HG02943 (cell line): ENCODE results near the gene FAM227B.
"Not testable (repeated sequence)": the region's sequence is repeated elsewhere in the genome, so short reads cannot be mapped to it uniquely, and the experiment has no call there.

ENCODE experiments used
- ATAC-seq: cut with Tn5 transposase; IDR thresholded peaks from one replicate; pipeline ENCODE4 v1.9.1; 2021; ENCODE audit warnings: mild to moderate bottlenecking, low read depth, moderate library complexity; ENCODE audit not compliant: unreplicated experiment

Gene FAM227B, protein sequence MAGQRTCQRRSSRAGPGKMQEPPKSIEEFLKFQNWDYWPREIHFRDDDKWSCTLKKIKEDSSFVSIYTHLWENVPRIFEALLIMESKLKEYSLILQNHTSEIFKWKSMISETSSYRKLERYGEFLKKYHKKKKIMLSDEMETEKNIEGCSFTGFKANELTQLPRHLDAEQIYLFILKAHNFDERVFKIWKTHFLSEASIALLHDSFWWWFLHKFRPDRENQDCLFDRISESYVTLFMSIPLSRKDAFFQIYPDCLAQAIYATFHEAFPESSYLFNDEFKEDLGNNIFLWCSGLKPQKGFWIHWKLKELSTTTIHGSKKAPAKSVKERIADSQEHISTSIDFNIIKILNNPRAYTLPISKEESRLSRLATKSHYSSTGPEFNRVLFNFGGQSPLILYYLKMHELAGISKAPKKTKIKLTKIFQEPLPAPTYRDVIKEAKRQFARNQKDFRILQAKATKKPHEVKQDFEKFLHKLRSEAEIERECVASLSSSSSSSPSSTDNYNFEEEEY

DNA sequence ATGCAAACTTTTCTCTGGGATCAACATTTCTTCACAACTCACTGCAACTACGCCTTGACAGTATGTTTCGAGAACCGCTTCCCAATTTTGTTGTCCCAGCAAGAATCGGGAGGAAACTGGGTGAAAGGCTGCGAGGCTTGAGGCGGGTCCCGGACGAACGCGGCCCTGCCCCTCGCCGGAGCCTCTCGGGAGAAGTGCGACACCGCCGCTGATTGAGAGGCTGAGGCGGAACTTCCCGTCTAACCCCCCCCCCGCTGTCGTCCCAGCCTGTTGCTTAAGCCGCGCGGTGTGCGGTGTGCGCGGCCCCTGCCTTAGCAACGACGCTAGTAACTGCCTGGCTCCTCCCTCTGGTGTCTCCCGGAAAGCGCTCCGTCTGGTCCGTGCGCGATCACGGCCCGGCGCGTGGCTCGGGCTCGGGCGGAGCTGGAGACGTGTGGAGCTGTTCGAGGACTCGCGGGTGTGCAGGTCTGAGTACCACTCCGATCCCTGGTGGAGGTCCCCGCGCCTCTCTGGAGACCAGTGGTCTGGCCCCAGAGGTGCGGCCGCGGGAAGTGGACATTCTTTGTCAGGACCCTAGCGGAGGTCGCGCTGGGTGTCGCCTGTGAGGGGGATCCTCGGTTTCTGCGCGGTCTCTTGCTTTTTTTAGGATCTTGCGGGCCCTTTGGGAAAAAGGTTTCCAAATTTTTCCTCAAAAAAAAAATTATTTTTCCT lies at the start of gene FAM227B, which contains the start of gene DTWD1:
Gene FAM227B, minus strand, starts transcription at position 161 of the 711 bp plus-strand sequence. CDS start 5,647 bp downstream, outside the sequence.
Gene DTWD1, plus strand, starts transcription at position 391 of the 711 bp plus-strand sequence. CDS start 4,120 bp downstream, outside the sequence.
- ATAC-seq = peak; percentile 98

- no peak for ATAC-seq
Observed at GRCh38 chr15:49669288-49669687, 48.7 kb upstream of the FAM227B start.

- not testable (repeated sequence) for ATAC-seq
Observed at GRCh38 chr15:49666486-49666885, 45.9 kb upstream of the FAM227B start.

- no peak for ATAC-seq
Observed at GRCh38 chr15:49664716-49665115, 44.1 kb upstream of the FAM227B start.

DNA sequence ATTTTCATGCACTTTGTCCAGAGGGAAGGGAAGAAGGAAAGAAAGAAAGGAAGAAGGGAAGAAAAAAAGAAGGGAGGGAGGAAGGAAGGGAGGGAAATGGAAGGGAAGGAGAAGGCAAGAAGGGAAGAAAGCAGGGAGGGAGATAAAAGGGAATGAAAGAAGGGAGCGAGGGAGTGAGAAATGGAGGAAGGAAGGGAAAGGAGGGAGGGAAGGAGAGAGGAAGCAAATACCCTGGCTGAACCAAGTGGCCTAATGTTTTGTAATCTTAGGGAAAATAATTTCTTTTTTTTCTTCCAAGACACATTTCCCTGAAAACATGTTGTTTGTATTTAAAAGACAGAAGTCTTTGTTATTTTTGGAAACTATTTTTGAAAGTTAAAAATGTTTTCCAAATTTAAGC lies 36.1 kb upstream of the FAM227B start:
- no peak for ATAC-seq

DNA sequence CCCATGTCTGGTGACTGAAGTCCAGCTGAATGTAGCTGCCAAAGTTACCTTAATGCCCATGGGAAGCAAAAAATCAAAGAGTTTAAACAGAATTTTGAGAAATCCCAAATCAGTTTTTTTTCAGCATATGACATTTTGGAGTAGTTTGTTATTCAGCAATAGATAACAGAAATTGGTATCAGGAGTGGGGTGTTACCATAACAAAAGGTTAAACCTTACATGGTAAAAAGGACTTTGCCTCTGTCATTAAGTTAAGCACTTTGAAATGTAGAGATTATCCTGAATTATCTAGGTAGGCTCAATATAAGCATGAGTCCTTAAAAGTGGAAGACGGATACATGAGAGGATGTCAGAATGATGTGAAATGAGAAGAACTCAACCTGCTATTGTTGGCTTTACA lies 32.3 kb upstream of the FAM227B start:
- ATAC-seq = no peak

DNA sequence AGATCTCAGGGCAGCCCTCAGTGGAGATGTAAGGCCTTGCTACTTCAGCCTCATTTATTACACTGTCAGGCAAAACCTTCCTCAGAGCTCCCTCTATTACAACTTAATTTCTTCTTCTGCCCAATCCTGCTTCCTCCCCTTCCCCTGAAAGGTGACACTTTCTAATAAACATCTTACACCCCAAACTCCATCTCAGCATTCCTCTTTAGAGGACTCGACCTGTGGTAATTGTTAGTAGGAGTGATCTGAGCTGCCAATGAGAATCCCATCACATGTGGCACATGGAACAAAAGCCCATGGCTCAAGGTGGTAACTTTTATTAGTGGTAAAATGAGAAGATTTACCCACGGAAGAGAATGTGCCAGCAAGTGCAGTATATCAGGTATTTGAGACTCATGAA lies 30.1 kb upstream of the FAM227B start:
- no peak for ATAC-seq

- ATAC-seq = no peak
Observed at GRCh38 chr15:49649987-49650386, 29.4 kb upstream of the FAM227B start.

- ATAC-seq = no peak
Observed at GRCh38 chr15:49646891-49647290, 26.3 kb upstream of the FAM227B start.

DNA sequence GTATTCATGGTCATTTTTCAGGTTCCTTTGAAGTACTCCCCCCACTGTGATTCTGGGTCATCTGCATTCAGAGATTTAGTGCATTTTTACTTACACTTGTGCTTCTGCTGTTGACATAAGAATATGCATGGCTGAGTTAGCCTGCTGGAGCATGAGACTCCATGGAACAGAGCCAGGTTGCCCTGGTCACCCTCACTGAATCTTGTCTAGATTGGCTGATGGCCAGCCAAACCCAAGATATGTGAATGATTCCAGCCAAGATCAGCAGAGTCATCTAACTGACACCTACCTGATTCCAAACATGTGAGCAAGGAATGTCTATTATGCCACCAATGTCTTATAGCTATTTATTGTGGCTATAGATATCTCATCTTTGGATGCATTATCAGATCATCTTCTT lies 25.3 kb upstream of the FAM227B start:
- ATAC-seq = no peak

GRCh38 chr15:49645277-49645676 lies 24.7 kb upstream of the FAM227B start:
- no peak for ATAC-seq

DNA sequence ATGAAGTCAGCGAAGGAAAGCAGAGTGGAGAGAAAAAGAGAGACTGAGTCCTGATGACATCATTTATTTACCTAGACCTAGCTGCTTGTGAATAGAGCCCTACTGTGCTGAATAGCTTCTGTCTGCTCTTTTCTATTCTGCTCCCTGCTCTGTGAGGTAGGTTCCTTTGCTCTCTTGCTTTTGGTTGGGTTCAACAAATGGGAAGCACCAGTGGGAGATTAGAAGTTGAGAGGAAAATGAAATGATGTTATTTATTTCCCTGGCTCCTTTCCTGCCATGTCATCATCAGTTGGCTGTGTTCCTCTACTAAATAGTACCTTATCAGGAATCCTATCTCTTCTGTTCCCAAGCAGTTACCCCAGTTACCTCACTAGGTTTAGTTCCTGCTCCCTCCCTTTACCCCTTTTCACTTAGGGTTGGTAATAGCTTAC lies 23.8 kb upstream of the FAM227B start:
- no peak for ATAC-seq

- no peak for ATAC-seq
Observed at GRCh38 chr15:49637857-49638256, 17.2 kb upstream of the FAM227B start.

- no peak for ATAC-seq
Observed at GRCh38 chr15:49628379-49628778, 7.8 kb upstream of the FAM227B start.

GRCh38 chr15:49627407-49627877 lies 6.8 kb upstream of the FAM227B start:
- no peak for ATAC-seq

GRCh38 chr15:49625460-49626036 lies 4.9 kb upstream of the FAM227B start:
- no peak for ATAC-seq

DNA sequence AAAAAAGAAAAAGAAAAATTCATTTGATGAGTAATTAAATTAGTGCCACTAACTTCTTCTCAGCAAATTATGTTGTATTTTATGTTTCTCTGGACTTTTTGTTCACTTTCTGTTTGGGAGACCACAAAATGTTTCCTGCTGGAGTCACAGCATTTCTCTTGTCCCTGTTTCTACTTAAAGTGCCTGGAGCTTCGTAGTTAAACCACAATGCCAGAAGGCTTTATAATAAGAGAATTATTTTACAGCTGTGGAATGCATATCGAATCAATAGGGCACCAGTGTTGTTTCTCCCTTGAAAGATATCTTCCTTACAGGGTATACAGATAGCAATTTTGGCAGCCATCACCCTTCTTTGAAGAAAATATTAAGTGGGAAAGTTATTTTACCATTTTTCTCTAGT lies 3.4 kb upstream of the FAM227B start:
- no peak for ATAC-seq

DNA sequence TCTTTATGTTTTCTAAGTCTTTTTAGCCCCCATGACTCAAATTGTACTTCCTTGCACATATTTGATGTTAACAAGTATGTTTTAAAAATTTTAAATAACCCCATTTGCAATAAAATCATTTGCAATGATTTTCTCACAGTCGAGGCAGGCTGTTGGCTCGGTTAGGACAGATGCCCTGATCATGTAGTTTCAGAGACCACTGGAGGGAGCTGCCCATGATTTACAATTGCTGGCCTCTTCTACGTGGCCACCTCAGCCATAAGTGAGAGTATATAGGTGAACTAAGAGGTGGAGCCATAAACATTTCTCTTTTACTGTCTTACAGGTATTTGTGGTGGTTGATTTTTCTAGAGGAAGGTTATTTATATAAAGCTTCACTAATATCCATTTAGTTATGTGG lies 1.9 kb upstream of the FAM227B start:
- no peak for ATAC-seq

GRCh38 chr15:49621887-49622286 lies 1.3 kb upstream of the FAM227B start:
- ATAC-seq = no peak

DNA sequence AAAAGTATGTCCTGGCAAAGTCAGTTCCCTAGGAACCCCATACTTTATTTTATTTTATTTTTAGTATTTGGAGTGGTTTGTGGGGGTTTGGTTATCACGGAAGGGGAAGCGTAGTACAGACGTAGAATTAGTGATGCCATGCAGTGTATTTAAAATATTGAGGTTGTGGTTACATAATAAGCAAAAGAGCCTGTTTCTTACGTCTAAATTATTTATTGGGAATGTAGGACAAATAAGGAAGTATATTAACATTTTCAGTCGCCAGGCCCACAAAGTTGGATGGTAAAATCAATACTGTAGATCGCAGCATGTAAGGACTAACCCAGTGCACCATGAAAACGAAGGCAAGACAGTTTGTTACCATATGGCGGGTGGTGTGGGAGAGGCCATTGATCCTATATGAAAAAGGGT lies 788 bp upstream of the FAM227B start:
- ATAC-seq = no peak

DNA sequence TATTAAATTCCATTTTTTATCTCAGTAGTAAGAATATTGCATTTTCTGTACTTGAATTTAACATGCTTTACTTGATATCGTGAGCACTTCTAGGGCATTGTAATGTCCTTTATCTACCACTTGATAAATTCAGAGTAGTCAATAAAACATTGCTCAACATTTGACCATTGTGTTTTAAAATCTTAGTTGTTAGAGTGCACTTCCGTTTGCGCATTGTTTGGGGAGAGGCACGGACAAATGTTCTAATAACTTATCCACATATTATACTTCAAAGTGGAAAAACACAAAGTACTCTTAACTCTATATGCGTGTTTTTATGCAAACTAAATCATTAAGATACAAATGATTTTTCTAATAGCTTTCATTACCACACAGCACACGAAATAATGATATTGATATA lies 419 bp downstream of the FAM227B start:
- peak; percentile 3 for ATAC-seq
